SH-SY5Y (cell line): ENCODE data around the gene OR10K2.

Experiments
- GATA2 ChIP-seq: IDR thresholded peaks from 2 replicates; pipeline ENCODE4 v1.6.1; 2011; ENCODE audit warnings: mild to moderate bottlenecking, low read depth, low read length
- GATA3 ChIP-seq: IDR thresholded peaks from 2 replicates; pipeline ENCODE4 v1.6.1; 2011; ENCODE audit warnings: low read depth, mild to moderate bottlenecking, low read length, moderate library complexity

- TF ChIP-seq GATA2 (no peak), GATA3 (no peak)
These were observed 8.5 kb downstream of the OR10K2 start for GRCh38 chr1:158417586-158417985.
